CD14-positive monocyte (primary cell): ENCODE data around the gene LIPI. TPM values are rescaled to one million over a fixed set of nuclear protein-coding genes. Genes with fewer than 3 reads are reported as not detected.

Experiments used
- DNase-seq, 3 donors: peaks; one replicate each; pipeline ENCODE4 v3.0.0-alpha.2; 2011 to 2022
- H2AFZ ChIP-seq: 2 replicates; pipeline ENCODE4 v1.6.0; 2012; ENCODE audit warnings: mild to moderate bottlenecking, low read depth, low read length, inconsistent platforms; ENCODE audit not compliant: insufficient read depth, poor library complexity, severe bottlenecking
- H3K27ac ChIP-seq, 2 donors: 1 replicate in 1 of 2; 2 replicates in 1 of 2; pipeline ENCODE4 v1.5.1; 2012 to 2013; ENCODE audit warnings: low read length in 2 of 2, control low read depth in 1 of 2, inconsistent platforms in 1 of 2, low read depth in 1 of 2, mild to moderate bottlenecking in 1 of 2
- H3K27me3 ChIP-seq, 2 donors: one replicate each; pipeline versions ENCODE4 v1.6.0 to v1.6.1; 2011 to 2013; ENCODE audit warnings: low read length in 2 of 2; ENCODE audit not compliant: control insufficient read depth in 2 of 2, insufficient read depth in 2 of 2
- H3K36me3 ChIP-seq, 2 donors: replicated peaks in 1 of 2; 1 replicate in 1 of 2; 2 replicates in 1 of 2; pipeline versions ENCODE4 v1.5.1 to v1.6.1; 2012 to 2013; ENCODE audit warnings: low read length in 2 of 2, control low read depth in 1 of 2, inconsistent platforms in 1 of 2, mild to moderate bottlenecking in 1 of 2; ENCODE audit not compliant: insufficient read depth in 2 of 2, control insufficient read depth in 1 of 2
- H3K4me1 ChIP-seq, 2 donors: 1 replicate in 1 of 2; 2 replicates in 1 of 2; pipeline versions ENCODE4 v1.5.1 to v1.6.1; 2012 to 2013; ENCODE audit warnings: low read length in 2 of 2, control low read depth in 1 of 2, inconsistent platforms in 1 of 2, mild to moderate bottlenecking in 1 of 2, moderate library complexity in 1 of 2; ENCODE audit not compliant: insufficient read depth in 2 of 2, control insufficient read depth in 1 of 2
- H3K4me2 ChIP-seq: replicated peaks from 2 replicates; pipeline ENCODE3; 2012; ENCODE audit warnings: low read length, moderate library complexity, mild to moderate bottlenecking; ENCODE audit not compliant: poor library complexity, severe bottlenecking; ENCODE audit errors: extremely low read depth
- H3K4me3 ChIP-seq, 3 experiments: fragments of 200-600 bp in 1 of 3; sonication (generic) in 1 of 3; replicated peaks in 1 of 3; 1 replicate in 2 of 3; 2 replicates in 1 of 3; pipeline ENCODE4 v1.5.1; 2011 to 2013; ENCODE audit warnings: low read length in 3 of 3, mild to moderate bottlenecking in 3 of 3, control low read depth in 2 of 3, low read depth in 2 of 3, inconsistent platforms in 1 of 3, moderate library complexity in 1 of 3
- H3K79me2 ChIP-seq: 2 replicates; pipeline ENCODE4 v1.6.0; 2012; ENCODE audit warnings: mild to moderate bottlenecking, control low read depth, inconsistent platforms, low read length, moderate library complexity; ENCODE audit not compliant: insufficient read depth
- H3K9ac ChIP-seq: 2 replicates; pipeline ENCODE4 v1.6.0; 2017; ENCODE audit warnings: low read length, mild to moderate bottlenecking; ENCODE audit not compliant: insufficient read depth, poor library complexity, severe bottlenecking
- H3K9me3 ChIP-seq, 2 donors: replicated peaks in 1 of 2; 1 replicate in 1 of 2; 2 replicates in 1 of 2; pipeline versions ENCODE4 v1.5.1 to v1.6.1; 2012 to 2013; ENCODE audit warnings: low read length in 2 of 2, control low read depth in 1 of 2; ENCODE audit not compliant: control insufficient read depth in 1 of 2, insufficient read depth in 1 of 2
- H4K20me1 ChIP-seq: 2 replicates; pipeline ENCODE4 v1.6.0; 2012; ENCODE audit warnings: mild to moderate bottlenecking, low read length, control low read depth, moderate library complexity; ENCODE audit not compliant: insufficient read depth
- H3K27ac Mint-ChIP-seq, 7 donors: one replicate each; pipeline ENCODE4 v1.8.0; 2020; ENCODE audit warnings: mild to moderate bottlenecking in 7 of 7, mixed read lengths in 7 of 7, moderate library complexity in 6 of 7, inconsistent platforms in 2 of 7
- H3K27me3 Mint-ChIP-seq, 3 donors: one replicate each; pipeline ENCODE4 v1.8.0; 2021 to 2022; ENCODE audit warnings: low read depth in 3 of 3, mild to moderate bottlenecking in 3 of 3, mixed read lengths in 3 of 3, moderate library complexity in 3 of 3, inconsistent platforms in 1 of 3
- H3K36me3 Mint-ChIP-seq, 2 donors: one replicate each; pipeline ENCODE4 v1.8.0; 2020; ENCODE audit warnings: mixed read lengths in 2 of 2, inconsistent platforms in 1 of 2, mild to moderate bottlenecking in 1 of 2
- H3K4me1 Mint-ChIP-seq: one replicate; pipeline ENCODE4 v1.8.0; 2020; ENCODE audit warnings: mild to moderate bottlenecking, mixed read lengths
- H3K4me3 Mint-ChIP-seq, 2 donors: one replicate each; pipeline ENCODE4 v1.8.0; 2020; ENCODE audit warnings: mild to moderate bottlenecking in 2 of 2, mixed read lengths in 2 of 2, moderate library complexity in 1 of 2
- H3K9me3 Mint-ChIP-seq, 7 donors: one replicate each; pipeline ENCODE4 v1.8.0; 2020 to 2022; ENCODE audit warnings: mixed read lengths in 7 of 7, mild to moderate bottlenecking in 6 of 7, moderate library complexity in 6 of 7, inconsistent platforms in 2 of 7
- WGBS: methylation state at CpG from one replicate; pipeline ENCODE4 v1.1.5; 2013; ENCODE audit warnings: missing lambda C conversion rate; ENCODE audit not compliant: insufficient coverage; 5-methylcytosine and 5-hydroxymethylcytosine counted together
- intact Hi-C, 2 donors: fragments of 100-400 bp; cut with micrococcal nuclease; formaldehyde crosslinking; loops; one replicate each; pipeline versions ENCODE4 v1.15.0 to v1.15.1; 2023
- polyA plus RNA-seq, 3 donors: library from polyadenylated mRNA; depleted of rRNA in 1 of 3; unstranded in 2 of 3; stranded (reverse) in 1 of 3; fragments of 300-500 nt in 2 of 3; fragments of >200 nt in 1 of 3; fragmentation: Illumina TruSeq in 2 of 3; gene quantifications; 1 replicate in 2 of 3; 2 replicates in 1 of 3; pipeline ENCODE4 v1.2.3, GENCODE V29; 2012 to 2021
- TF ChIP-seq, protein P1 (sequence below): fragments of 200-600 bp; IDR thresholded peaks from one replicate; pipeline ENCODE4 v1.8.0; 2022; ENCODE audit warnings: antibody characterized with exemption, mild to moderate bottlenecking

LIPI gene
- polyA plus RNA-seq, 3 donors: not detected

- peak; percentile 43 to 56 (median 55) for DNase-seq
- H3K27me3 ChIP-seq: peaks cover 8 to 23% of the 10 kb centered on the region in 2 donors
- H3K27ac ChIP-seq: no peak within 1 kb of the TSS
- Mint-ChIP-seq H3K27me3 (peaks cover 4 to 10% (median 6%) of the 10 kb centered on the region in 3 donors), H3K36me3 (no peaks in the 10 kb centered on the region), H3K27ac (peak within 1 kb of the TSS in 1 of 7 donors; percentile 65), H3K9me3 (peaks cover 0 to 3% (median 0%) of the 10 kb centered on the region in 7 donors), H3K4me1 (peaks cover 17% of the 10 kb centered on the region), H3K4me3 (peak within 1 kb of the TSS; percentile 83 to 91)
- intact Hi-C loops: no loop called here
- no peaks in the 10 kb centered on the region for H3K36me3 ChIP-seq
- peak within 1 kb of the TSS; percentile 80 for H3K4me2 ChIP-seq
- H3K4me1 ChIP-seq: peaks cover 12 to 13% of the 10 kb centered on the region in 2 donors
- no peaks in the 10 kb centered on the region for H3K9me3 ChIP-seq
- no peaks in the 10 kb centered on the region for H3K79me2 ChIP-seq
- no peaks in the 10 kb centered on the region for H4K20me1 ChIP-seq
- peak within 1 kb of the TSS; percentile 51 to 94 (median 82) for H3K4me3 ChIP-seq
- H3K9ac ChIP-seq: peak within 1 kb of the TSS; percentile 30
- under 1% methylated on average over 47 of the region's 55 CpGs for WGBS
- TF ChIP-seq, protein P1, sequence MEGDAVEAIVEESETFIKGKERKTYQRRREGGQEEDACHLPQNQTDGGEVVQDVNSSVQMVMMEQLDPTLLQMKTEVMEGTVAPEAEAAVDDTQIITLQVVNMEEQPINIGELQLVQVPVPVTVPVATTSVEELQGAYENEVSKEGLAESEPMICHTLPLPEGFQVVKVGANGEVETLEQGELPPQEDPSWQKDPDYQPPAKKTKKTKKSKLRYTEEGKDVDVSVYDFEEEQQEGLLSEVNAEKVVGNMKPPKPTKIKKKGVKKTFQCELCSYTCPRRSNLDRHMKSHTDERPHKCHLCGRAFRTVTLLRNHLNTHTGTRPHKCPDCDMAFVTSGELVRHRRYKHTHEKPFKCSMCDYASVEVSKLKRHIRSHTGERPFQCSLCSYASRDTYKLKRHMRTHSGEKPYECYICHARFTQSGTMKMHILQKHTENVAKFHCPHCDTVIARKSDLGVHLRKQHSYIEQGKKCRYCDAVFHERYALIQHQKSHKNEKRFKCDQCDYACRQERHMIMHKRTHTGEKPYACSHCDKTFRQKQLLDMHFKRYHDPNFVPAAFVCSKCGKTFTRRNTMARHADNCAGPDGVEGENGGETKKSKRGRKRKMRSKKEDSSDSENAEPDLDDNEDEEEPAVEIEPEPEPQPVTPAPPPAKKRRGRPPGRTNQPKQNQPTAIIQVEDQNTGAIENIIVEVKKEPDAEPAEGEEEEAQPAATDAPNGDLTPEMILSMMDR: no peak
- H2AFZ ChIP-seq: peak within 1 kb of the TSS; percentile 78
These were observed 5.4 kb upstream of the LIPI start, which contains the start of gene RBM11 for GRCh38 chr21:14215971-14216641. Gene RBM11, plus strand, starts transcription at chr21:14216157. Its CDS starts 30 bp downstream, at chr21:14216187.

- Mint-ChIP-seq H3K36me3 (no peaks in the 10 kb centered on the region), H3K4me1 (peaks cover 10% of the 10 kb centered on the region), H3K4me3 (no peak overlapping the region), H3K27ac (no peak overlapping the region), H3K27me3 (peaks cover 3 to 13% (median 8%) of the 10 kb centered on the region in 3 donors), H3K9me3 (peaks cover 0 to 3% (median 0%) of the 10 kb centered on the region in 7 donors)
- TF ChIP-seq, protein P1: no peak
- Histone ChIP-seq H2AFZ (no peak overlapping the region), H3K4me2 (no peak overlapping the region), H3K79me2 (no peaks in the 10 kb centered on the region), H3K9me3 (no peaks in the 10 kb centered on the region), H3K36me3 (no peaks in the 10 kb centered on the region), H4K20me1 (no peaks in the 10 kb centered on the region), H3K27ac (no peak overlapping the region), H3K4me3 (no peak overlapping the region), H3K4me1 (peaks cover 9 to 13% of the 10 kb centered on the region in 2 donors), H3K27me3 (peaks cover 8 to 24% of the 10 kb centered on the region in 2 donors), H3K9ac (no peak overlapping the region)
- DNase-seq: no peak
- intact Hi-C loops: no loop called here
These were observed 2.4 kb upstream of the LIPI start for GRCh38 chr21:14213164-14213563.
